22Rv1 (cell line): ENCODE data around the gene TRAPPC10.

Source experiments
- H3K27ac ChIP-seq: fragments of 450-650 bp; 2 replicates; pipeline ENCODE4 v1.5.1; 2017
- ZFX ChIP-seq: fragments of 450-650 bp; IDR thresholded peaks from 2 replicates; pipeline ENCODE4 v1.6.1; 2017; ENCODE audit warnings: antibody characterized with exemption, borderline replicate concordance
- TF ChIP-seq, protein P1 (sequence below): fragments of 450-650 bp; IDR thresholded peaks from 2 replicates; pipeline ENCODE4 v1.5.1; 2017; ENCODE audit warnings: mild to moderate bottlenecking

TRAPPC10 gene

GRCh38 chr21:44053567-44053966 lies 41.5 kb downstream of the TRAPPC10 start:
- H3K27ac ChIP-seq: no peak overlapping the region
- no peak for TF ChIP-seq ZFX
- TF ChIP-seq, protein P1, sequence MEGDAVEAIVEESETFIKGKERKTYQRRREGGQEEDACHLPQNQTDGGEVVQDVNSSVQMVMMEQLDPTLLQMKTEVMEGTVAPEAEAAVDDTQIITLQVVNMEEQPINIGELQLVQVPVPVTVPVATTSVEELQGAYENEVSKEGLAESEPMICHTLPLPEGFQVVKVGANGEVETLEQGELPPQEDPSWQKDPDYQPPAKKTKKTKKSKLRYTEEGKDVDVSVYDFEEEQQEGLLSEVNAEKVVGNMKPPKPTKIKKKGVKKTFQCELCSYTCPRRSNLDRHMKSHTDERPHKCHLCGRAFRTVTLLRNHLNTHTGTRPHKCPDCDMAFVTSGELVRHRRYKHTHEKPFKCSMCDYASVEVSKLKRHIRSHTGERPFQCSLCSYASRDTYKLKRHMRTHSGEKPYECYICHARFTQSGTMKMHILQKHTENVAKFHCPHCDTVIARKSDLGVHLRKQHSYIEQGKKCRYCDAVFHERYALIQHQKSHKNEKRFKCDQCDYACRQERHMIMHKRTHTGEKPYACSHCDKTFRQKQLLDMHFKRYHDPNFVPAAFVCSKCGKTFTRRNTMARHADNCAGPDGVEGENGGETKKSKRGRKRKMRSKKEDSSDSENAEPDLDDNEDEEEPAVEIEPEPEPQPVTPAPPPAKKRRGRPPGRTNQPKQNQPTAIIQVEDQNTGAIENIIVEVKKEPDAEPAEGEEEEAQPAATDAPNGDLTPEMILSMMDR: no peak

GRCh38 chr21:44054710-44055109 lies 42.6 kb downstream of the TRAPPC10 start:
- TF ChIP-seq, protein P1: no peak
- no peak for TF ChIP-seq ZFX
- no peak overlapping the region for H3K27ac ChIP-seq

GRCh38 chr21:44057055-44057454 lies 44.9 kb downstream of the TRAPPC10 start:
- TF ChIP-seq ZFX: no peak
- TF ChIP-seq, protein P1: no peak
- H3K27ac ChIP-seq: no peak overlapping the region

- no peak overlapping the region for H3K27ac ChIP-seq
- TF ChIP-seq, protein P1: no peak
- no peak for TF ChIP-seq ZFX
Measured at GRCh38 chr21:44057960-44058651, 46.0 kb downstream of the TRAPPC10 start.

DNA sequence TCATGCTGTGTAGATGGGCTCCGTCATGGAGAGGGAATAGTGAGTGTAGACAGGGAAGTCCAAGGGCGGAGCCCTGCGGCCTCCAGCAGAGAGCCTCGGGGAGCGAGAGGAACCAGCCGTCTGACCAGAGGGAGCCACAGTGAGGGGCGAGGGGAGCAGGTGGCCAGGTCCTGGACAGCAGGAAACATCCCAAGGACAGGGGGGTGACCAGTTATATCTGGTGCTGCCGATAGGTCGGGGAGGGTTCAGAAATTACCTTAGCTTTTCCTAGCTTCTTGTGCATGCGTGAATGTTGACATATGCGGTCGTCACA lies 46.5 kb downstream of the TRAPPC10 start:
- TF ChIP-seq, protein P1: no peak
- TF ChIP-seq ZFX: no peak
- no peak overlapping the region for H3K27ac ChIP-seq

DNA sequence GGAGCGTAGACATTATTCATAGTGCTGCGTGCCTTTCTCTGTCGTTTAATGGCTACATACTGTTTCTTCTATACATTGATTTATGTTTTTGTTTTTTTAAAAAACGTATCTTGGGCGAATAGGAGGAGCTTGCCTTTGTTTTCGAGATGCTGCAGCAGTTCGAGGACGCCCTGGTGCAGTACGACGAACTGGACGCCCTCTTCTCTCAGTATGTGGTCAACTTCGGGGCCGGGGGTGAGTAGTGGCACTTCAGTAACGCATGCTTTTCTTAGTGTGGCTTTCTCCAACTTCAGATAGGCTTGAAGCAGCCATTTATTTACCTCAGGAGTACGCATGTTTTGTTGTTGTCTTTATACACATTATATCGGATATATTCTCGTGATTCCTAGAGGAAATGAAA lies 46.9 kb downstream of the TRAPPC10 start:
- TF ChIP-seq, protein P1: no peak
- no peak for TF ChIP-seq ZFX
- H3K27ac ChIP-seq: no peak overlapping the region

DNA sequence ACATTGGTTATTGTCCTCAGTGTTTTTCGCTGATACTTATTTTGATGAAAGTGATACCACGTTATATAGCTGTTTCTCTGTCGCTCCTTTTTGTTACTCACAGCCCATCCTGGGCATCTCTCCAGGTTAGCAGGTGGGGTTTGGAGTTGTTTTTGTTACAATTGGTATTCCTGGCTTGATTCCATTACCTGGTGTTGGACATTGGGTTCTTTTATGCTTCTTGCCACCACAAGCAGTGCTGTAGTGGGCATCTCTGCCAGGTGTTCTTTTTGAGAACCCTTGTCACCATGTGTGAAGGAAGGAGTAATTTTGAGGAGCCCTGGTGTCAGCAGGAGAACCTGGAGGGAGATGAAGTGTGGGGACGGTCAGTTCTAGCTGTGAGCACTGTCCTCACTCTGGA lies 47.6 kb downstream of the TRAPPC10 start:
- TF ChIP-seq ZFX: no peak
- TF ChIP-seq, protein P1: no peak
- no peak overlapping the region for H3K27ac ChIP-seq
